Body of pancreas (tissue), 4 donors: Measurements from ENCODE around the gene SLF2. TPM values are rescaled to one million over a fixed set of nuclear protein-coding genes. Genes with fewer than 3 reads are reported as not detected.

Experiments
- ATAC-seq: fragments of 150-250 bp; one replicate; pipeline ENCODE4 v1.9.1; 2016
- DNase-seq, 4 donors: peaks; one replicate each; pipeline ENCODE4 v3.0.0-alpha.2; 2019
- H3K27ac ChIP-seq, 4 donors: fragments of 200-600 bp; sonication (generic); 1 replicate in 3 of 4; 2 replicates in 1 of 4; pipeline versions ENCODE4 v1.5.1 to v1.6.1; 2016 to 2019; ENCODE audit warnings: mild to moderate bottlenecking in 1 of 4, mixed read lengths in 1 of 4, moderate library complexity in 1 of 4
- H3K27me3 ChIP-seq, 2 donors: fragments of 200-600 bp; sonication (generic); one replicate each; pipeline ENCODE4 v1.6.0; 2016; ENCODE audit warnings: mild to moderate bottlenecking in 1 of 2
- H3K36me3 ChIP-seq, 2 donors: fragments of 200-600 bp; sonication (generic); replicated peaks in 1 of 2; 2 replicates each; pipeline ENCODE4 v1.5.1; 2016; ENCODE audit warnings: low read depth in 2 of 2; ENCODE audit not compliant: insufficient read depth in 1 of 2
- H3K4me1 ChIP-seq: fragments of 200-600 bp; sonication (generic); one replicate; pipeline ENCODE4 v1.6.0; 2016
- H3K4me3 ChIP-seq, 2 donors: fragments of 200-600 bp; sonication (generic); 1 replicate in 1 of 2; 2 replicates in 1 of 2; pipeline ENCODE4 v1.5.1; 2016 to 2019
- H3K9me3 ChIP-seq, 3 donors: fragments of 200-600 bp; sonication (generic); 1 replicate in 2 of 3; 2 replicates in 1 of 3; pipeline ENCODE4 v1.5.1; 2016
- POLR2A ChIP-seq, 3 donors: fragments of 450-650 bp; IDR thresholded peaks; one replicate each; pipeline ENCODE4 v1.6.1; 2016; ENCODE audit warnings: antibody characterized with exemption in 3 of 3, mild to moderate bottlenecking in 2 of 3
- WGBS, 2 donors: methylation state at CpG; one replicate each; pipeline ENCODE4 v1.1.5; 2017; 5-methylcytosine and 5-hydroxymethylcytosine counted together
- intact Hi-C: fragments of 100-400 bp; cut with DNase I; formaldehyde crosslinking; loops from one replicate; pipeline ENCODE4 v1.15.1; 2023
- total RNA-seq, 2 donors: library from RNA; depleted of rRNA; stranded (reverse); fragments of >200 nt; gene quantifications; one replicate each; pipeline ENCODE4 v1.1.0, GENCODE V29; 2016
- TF ChIP-seq, protein P1 (sequence below), 7 experiments: fragments of 450-650 bp in 4 of 7; fragments of 200-600 bp in 3 of 7; sonication (generic) in 3 of 7; IDR thresholded peaks; one replicate each; pipeline ENCODE4 v1.5.1; 2016 to 2019; ENCODE audit warnings: antibody characterized with exemption in 7 of 7

Gene SLF2
- total RNA-seq, 2 donors from 2014 or later = 16.2 to 26.7 TPM

DNA sequence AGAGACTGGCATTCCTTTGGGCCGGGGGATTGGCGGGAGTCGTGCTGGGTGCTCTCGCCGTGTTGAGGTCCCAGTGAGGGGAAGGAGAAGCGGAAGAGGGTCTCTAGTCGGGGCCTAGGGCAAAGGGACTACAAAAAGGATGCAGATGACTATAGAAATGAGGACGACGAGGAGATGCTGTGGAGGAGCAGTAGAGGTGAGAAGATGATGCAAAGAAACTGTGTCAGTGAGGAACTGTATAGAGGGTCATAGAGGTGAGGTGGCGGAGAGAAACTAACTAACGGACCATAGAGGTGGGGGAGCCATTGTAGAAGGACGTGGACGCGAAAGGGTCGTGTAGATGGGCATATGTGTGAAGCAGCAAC lies 74.9 kb downstream of the SLF2 start:
- H3K27me3 ChIP-seq = no peaks in the 10 kb centered on the region
- no peaks in the 10 kb centered on the region for H3K9me3 ChIP-seq
- H3K36me3 ChIP-seq = peaks cover 0 to 7% of the 10 kb centered on the region in 2 donors
- WGBS, 2 donors = 1% methylated on average over 15 of the region's 15 CpGs
- TF ChIP-seq, protein P1, sequence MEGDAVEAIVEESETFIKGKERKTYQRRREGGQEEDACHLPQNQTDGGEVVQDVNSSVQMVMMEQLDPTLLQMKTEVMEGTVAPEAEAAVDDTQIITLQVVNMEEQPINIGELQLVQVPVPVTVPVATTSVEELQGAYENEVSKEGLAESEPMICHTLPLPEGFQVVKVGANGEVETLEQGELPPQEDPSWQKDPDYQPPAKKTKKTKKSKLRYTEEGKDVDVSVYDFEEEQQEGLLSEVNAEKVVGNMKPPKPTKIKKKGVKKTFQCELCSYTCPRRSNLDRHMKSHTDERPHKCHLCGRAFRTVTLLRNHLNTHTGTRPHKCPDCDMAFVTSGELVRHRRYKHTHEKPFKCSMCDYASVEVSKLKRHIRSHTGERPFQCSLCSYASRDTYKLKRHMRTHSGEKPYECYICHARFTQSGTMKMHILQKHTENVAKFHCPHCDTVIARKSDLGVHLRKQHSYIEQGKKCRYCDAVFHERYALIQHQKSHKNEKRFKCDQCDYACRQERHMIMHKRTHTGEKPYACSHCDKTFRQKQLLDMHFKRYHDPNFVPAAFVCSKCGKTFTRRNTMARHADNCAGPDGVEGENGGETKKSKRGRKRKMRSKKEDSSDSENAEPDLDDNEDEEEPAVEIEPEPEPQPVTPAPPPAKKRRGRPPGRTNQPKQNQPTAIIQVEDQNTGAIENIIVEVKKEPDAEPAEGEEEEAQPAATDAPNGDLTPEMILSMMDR (IDR thresholded peaks at IDR 0.05) = no peak
- TF ChIP-seq POLR2A (IDR thresholded peaks at IDR 0.05) = no peak
- H3K27ac ChIP-seq = peak overlapping the region in 2 of 4 donors; percentile 81 to 88
- H3K4me1 ChIP-seq = peaks cover 50% of the 10 kb centered on the region
- DNase-seq = no peak
- peak overlapping the region; percentile 46 to 95 for H3K4me3 ChIP-seq
- intact Hi-C loops = no loop called here
- no peak for ATAC-seq

- intact Hi-C loops = no loop called here
- DNase-seq = no peak
- H3K9me3 ChIP-seq = no peaks in the 10 kb centered on the region
- TF ChIP-seq, protein P1 (IDR thresholded peaks at IDR 0.05) = no peak
- no peak overlapping the region for H3K27ac ChIP-seq
- no peak overlapping the region for H3K4me3 ChIP-seq
- 62% methylated on average over 10 of the region's 10 CpGs for WGBS, 2 donors
- peaks cover 50% of the 10 kb centered on the region for H3K4me1 ChIP-seq
- peaks cover 0 to 9% of the 10 kb centered on the region in 2 donors for H3K36me3 ChIP-seq
- ATAC-seq = no peak
- no peaks in the 10 kb centered on the region for H3K27me3 ChIP-seq
Observed at GRCh38 chr10:100988166-100988565, 75.4 kb downstream of the SLF2 start.

DNA sequence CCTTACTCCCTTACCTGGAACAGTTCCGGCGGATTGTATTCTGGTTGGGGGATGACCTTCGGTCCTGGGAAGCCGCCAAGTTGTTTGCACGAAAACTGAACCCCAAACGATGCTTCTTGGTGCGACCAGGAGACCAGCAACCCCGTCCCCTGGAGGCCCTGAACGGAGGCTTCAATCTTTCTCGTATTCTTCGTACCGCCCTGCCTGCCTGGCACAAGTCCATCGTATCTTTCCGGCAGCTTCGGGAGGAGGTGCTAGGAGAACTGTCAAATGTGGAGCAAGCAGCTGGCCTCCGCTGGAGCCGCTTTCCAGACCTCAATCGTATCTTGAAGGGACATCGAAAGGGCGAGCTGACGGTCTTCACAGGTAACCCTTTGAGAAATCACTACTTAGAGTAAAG lies 76.3 kb downstream of the SLF2 start:
- Histone ChIP-seq H3K36me3 (peaks cover 0 to 9% of the 10 kb centered on the region in 2 donors), H3K9me3 (no peaks in the 10 kb centered on the region), H3K4me1 (peaks cover 50% of the 10 kb centered on the region), H3K27ac (no peak overlapping the region), H3K4me3 (no peak overlapping the region), H3K27me3 (no peaks in the 10 kb centered on the region)
- no peak for TF ChIP-seq POLR2A (IDR thresholded peaks at IDR 0.05)
- TF ChIP-seq, protein P1 (IDR thresholded peaks at IDR 0.05) = no peak
- WGBS, 2 donors = 64 to 66% methylated on average over 21 of the region's 21 CpGs
- DNase-seq (peak in 3 of 4 donors; percentile 35 to 49 (median 43)), ATAC-seq (no peak)
- intact Hi-C loops = no loop called here

- no peaks in the 10 kb centered on the region for H3K27me3 ChIP-seq
- WGBS, 2 donors = 43 to 49% methylated on average over 10 of the region's 10 CpGs
- intact Hi-C loops = no loop called here
- H3K9me3 ChIP-seq = no peaks in the 10 kb centered on the region
- DNase-seq (peak in 1 of 4 donors; percentile 22), ATAC-seq (no peak)
- peaks cover 34% of the 10 kb centered on the region for H3K4me1 ChIP-seq
- H3K27ac ChIP-seq = no peak overlapping the region
- peaks cover 0 to 9% of the 10 kb centered on the region in 2 donors for H3K36me3 ChIP-seq
- H3K4me3 ChIP-seq = no peak overlapping the region
- TF ChIP-seq POLR2A (IDR thresholded peaks at IDR 0.05) = no peak
- TF ChIP-seq, protein P1 (IDR thresholded peaks at IDR 0.05) = peak; percentile 34 to 79 (median 73)
Observed at GRCh38 chr10:100993986-100994708, 81.4 kb downstream of the SLF2 start.

- DNase-seq (no peak), ATAC-seq (no peak)
- Histone ChIP-seq H3K9me3 (no peaks in the 10 kb centered on the region), H3K4me1 (peaks cover 27% of the 10 kb centered on the region), H3K27ac (no peak overlapping the region), H3K27me3 (no peaks in the 10 kb centered on the region), H3K36me3 (peaks cover 0 to 9% of the 10 kb centered on the region in 2 donors), H3K4me3 (no peak overlapping the region)
- TF ChIP-seq, protein P1 (IDR thresholded peaks at IDR 0.05) = no peak
- 59 to 71% methylated on average over 4 to 6 of the region's 6 CpGs for WGBS, 2 donors
- intact Hi-C loops = no loop called here
Observed at GRCh38 chr10:100995181-100995580, 82.4 kb downstream of the SLF2 start.
